Neural progenitor cell (in vitro differentiated cells): ENCODE data around the gene SHFL.

ENCODE experiments used
- EZH2 ChIP-seq: fragments of 200-600 bp; sonication (generic); IDR thresholded peaks from 2 replicates; pipeline ENCODE4 v1.6.1; 2017; ENCODE audit warnings: antibody characterized with exemption, mild to moderate bottlenecking, moderate library complexity
- TF ChIP-seq, protein P1 (sequence below): fragments of 200-600 bp; sonication (generic); IDR thresholded peaks from 2 replicates; pipeline ENCODE4 v1.5.1; 2017; ENCODE audit warnings: antibody characterized with exemption, mild to moderate bottlenecking

DNA sequence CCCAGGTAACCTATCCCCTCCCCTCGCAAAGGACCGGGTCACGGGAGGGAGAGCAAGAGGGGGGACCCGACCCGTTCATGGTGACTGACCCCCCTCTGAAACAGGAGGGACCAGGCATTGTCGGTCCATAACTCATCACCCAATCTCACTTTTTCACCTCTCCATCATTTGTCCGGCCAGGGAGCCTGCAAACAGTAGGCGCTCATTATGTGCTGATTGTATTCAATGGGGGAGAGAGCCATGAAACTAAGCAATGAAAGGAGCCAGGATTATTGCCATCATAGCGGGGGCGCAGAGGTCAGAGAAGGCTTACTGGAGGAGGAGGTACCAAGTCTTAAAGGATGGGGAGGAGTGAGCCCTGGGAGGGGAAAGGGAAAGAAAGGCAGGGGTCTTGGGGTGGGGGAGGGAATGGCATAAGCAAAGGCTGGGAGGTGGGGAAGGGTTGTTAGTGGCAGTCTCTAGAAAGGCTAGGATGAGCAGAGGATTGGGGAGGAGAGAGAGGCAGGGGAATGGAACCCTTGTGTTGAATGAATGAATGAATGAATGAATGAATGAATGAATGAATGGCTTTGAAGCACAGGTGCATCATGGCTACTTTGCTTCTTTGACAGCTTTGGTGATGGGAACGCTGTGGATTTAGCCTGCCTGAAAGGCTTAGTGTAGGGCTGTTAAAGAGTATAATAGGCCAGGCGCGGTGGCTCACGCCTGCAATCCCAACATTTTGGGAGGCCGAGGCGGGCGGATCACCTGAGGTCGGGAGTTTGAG, 1.4 kb downstream of the SHFL start:
- TF ChIP-seq, protein P1, sequence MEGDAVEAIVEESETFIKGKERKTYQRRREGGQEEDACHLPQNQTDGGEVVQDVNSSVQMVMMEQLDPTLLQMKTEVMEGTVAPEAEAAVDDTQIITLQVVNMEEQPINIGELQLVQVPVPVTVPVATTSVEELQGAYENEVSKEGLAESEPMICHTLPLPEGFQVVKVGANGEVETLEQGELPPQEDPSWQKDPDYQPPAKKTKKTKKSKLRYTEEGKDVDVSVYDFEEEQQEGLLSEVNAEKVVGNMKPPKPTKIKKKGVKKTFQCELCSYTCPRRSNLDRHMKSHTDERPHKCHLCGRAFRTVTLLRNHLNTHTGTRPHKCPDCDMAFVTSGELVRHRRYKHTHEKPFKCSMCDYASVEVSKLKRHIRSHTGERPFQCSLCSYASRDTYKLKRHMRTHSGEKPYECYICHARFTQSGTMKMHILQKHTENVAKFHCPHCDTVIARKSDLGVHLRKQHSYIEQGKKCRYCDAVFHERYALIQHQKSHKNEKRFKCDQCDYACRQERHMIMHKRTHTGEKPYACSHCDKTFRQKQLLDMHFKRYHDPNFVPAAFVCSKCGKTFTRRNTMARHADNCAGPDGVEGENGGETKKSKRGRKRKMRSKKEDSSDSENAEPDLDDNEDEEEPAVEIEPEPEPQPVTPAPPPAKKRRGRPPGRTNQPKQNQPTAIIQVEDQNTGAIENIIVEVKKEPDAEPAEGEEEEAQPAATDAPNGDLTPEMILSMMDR: no peak
- no peak for TF ChIP-seq EZH2
